ENCODE results near the gene CCT6B.

GRCh38 chr17:34895383-34895782, 65.9 kb downstream of the CCT6B start:
- TF ChIP-seq CTCF (IDR thresholded peaks at IDR 0.05), result no peak
- no peak for TF ChIP-seq POLR2A (IDR thresholded peaks at IDR 0.05)

Measured in adrenal gland (tissue), 5 donors.